Mesothelial cell of epicardium (in vitro differentiated cells): ENCODE data around the gene KCNH1. TPM values are rescaled to one million over a fixed set of nuclear protein-coding genes. Genes with fewer than 3 reads are reported as not detected.
"Not testable (repeated sequence)": the region's sequence is repeated elsewhere in the genome, so short reads cannot be mapped to it uniquely, and the experiment has no call there.

ENCODE experiments used
- DNase-seq, 2 experiments: peaks; one replicate each; pipeline ENCODE4 v3.0.0; 2021; ENCODE audit warnings: low spot score in 2 of 2; ENCODE audit not compliant: unreplicated experiment in 2 of 2
- H3K27ac Mint-ChIP-seq: 2 replicates; pipeline ENCODE4 v1.8.0; 2021; ENCODE audit warnings: mixed read lengths
- H3K27me3 Mint-ChIP-seq: 2 replicates; pipeline ENCODE4 v1.8.0; 2021; ENCODE audit warnings: low read depth, mixed read lengths
- H3K36me3 Mint-ChIP-seq: 2 replicates; pipeline ENCODE4 v1.8.0; 2021; ENCODE audit warnings: mixed read lengths
- H3K4me1 Mint-ChIP-seq: 2 replicates; pipeline ENCODE4 v1.8.0; 2021; ENCODE audit warnings: mixed read lengths
- H3K4me3 Mint-ChIP-seq: 2 replicates; pipeline ENCODE4 v1.8.0; 2021; ENCODE audit warnings: mild to moderate bottlenecking, moderate library complexity, mixed read lengths
- H3K9me3 Mint-ChIP-seq: 2 replicates; pipeline ENCODE4 v1.8.0; 2021; ENCODE audit warnings: mixed read lengths
- total RNA-seq: library from RNA; stranded (reverse); gene quantifications from 3 replicates; pipeline ENCODE4 v1.2.1, GENCODE V29; 2021
- TF ChIP-seq, protein P1 (sequence below): fragments of 200-600 bp; sonication (generic); IDR thresholded peaks from one replicate; pipeline ENCODE4 v1.5.0; 2021; ENCODE audit warnings: antibody characterized with exemption; ENCODE audit not compliant: unreplicated experiment

KCNH1 gene
- total RNA-seq, 1 donor from 2014 or later, result 0.34 TPM

DNA sequence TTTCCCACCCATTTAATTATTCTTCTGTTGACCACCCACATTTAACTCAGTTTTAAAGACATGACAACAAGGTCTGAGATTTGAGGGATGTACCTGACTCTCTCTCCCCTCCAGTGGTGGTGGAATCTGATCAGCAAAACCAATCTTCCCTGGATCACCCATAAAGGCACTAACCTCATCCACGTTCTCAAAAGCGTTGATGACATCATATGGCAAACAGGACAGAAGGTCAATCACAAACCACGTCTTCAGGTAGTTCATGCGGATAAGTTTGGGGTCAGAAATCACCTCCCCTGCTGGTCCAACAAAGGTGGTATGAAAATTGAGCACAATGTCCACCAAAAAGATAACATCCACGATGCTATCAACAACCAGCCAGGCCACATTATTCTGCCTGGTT, 115.3 kb downstream of the KCNH1 start:
- no peak overlapping the region for H3K27ac Mint-ChIP-seq
- no peaks in the 10 kb centered on the region for H3K36me3 Mint-ChIP-seq
- DNase-seq, result no peak
- H3K27me3 Mint-ChIP-seq, result peaks cover 43% of the 10 kb centered on the region
- peaks cover 8% of the 10 kb centered on the region for H3K9me3 Mint-ChIP-seq
- H3K4me3 Mint-ChIP-seq, result no peak overlapping the region
- TF ChIP-seq, protein P1, sequence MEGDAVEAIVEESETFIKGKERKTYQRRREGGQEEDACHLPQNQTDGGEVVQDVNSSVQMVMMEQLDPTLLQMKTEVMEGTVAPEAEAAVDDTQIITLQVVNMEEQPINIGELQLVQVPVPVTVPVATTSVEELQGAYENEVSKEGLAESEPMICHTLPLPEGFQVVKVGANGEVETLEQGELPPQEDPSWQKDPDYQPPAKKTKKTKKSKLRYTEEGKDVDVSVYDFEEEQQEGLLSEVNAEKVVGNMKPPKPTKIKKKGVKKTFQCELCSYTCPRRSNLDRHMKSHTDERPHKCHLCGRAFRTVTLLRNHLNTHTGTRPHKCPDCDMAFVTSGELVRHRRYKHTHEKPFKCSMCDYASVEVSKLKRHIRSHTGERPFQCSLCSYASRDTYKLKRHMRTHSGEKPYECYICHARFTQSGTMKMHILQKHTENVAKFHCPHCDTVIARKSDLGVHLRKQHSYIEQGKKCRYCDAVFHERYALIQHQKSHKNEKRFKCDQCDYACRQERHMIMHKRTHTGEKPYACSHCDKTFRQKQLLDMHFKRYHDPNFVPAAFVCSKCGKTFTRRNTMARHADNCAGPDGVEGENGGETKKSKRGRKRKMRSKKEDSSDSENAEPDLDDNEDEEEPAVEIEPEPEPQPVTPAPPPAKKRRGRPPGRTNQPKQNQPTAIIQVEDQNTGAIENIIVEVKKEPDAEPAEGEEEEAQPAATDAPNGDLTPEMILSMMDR, result no peak
- H3K4me1 Mint-ChIP-seq, result peaks cover 14% of the 10 kb centered on the region

- TF ChIP-seq, protein P1, result no peak
- no peak overlapping the region for H3K27ac Mint-ChIP-seq
- peaks cover 57% of the 10 kb centered on the region for H3K27me3 Mint-ChIP-seq
- no peak for DNase-seq
- H3K36me3 Mint-ChIP-seq, result no peaks in the 10 kb centered on the region
- no peak overlapping the region for H3K4me3 Mint-ChIP-seq
- peaks cover 5% of the 10 kb centered on the region for H3K9me3 Mint-ChIP-seq
- peaks cover 14% of the 10 kb centered on the region for H3K4me1 Mint-ChIP-seq
These were observed 116.8 kb downstream of the KCNH1 start for GRCh38 chr1:211017075-211017718.

DNA sequence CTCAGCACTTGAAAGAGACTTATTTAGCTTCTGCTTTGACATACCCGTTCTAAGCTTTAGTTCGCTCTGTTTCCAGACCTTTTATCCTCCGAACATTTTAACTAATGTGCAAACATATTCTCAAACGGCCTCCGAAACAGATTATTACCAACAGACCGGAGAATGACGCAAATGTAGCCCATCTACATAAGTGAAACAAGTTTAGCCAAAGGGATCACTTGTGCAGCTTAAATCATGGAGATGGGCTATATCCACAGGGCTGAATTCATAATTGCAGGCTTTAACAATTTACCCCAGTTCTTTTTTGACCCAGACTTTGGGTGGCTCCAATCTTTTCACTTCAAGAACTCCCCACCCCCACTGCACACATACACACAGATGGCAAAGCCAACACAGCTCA, 119.7 kb downstream of the KCNH1 start:
- no peak overlapping the region for H3K4me3 Mint-ChIP-seq
- DNase-seq, result no peak
- H3K27me3 Mint-ChIP-seq, result peaks cover 58% of the 10 kb centered on the region
- no peaks in the 10 kb centered on the region for H3K36me3 Mint-ChIP-seq
- TF ChIP-seq, protein P1, result no peak
- no peak overlapping the region for H3K27ac Mint-ChIP-seq
- H3K4me1 Mint-ChIP-seq, result peaks cover 14% of the 10 kb centered on the region
- H3K9me3 Mint-ChIP-seq, result peaks cover 3% of the 10 kb centered on the region

DNA sequence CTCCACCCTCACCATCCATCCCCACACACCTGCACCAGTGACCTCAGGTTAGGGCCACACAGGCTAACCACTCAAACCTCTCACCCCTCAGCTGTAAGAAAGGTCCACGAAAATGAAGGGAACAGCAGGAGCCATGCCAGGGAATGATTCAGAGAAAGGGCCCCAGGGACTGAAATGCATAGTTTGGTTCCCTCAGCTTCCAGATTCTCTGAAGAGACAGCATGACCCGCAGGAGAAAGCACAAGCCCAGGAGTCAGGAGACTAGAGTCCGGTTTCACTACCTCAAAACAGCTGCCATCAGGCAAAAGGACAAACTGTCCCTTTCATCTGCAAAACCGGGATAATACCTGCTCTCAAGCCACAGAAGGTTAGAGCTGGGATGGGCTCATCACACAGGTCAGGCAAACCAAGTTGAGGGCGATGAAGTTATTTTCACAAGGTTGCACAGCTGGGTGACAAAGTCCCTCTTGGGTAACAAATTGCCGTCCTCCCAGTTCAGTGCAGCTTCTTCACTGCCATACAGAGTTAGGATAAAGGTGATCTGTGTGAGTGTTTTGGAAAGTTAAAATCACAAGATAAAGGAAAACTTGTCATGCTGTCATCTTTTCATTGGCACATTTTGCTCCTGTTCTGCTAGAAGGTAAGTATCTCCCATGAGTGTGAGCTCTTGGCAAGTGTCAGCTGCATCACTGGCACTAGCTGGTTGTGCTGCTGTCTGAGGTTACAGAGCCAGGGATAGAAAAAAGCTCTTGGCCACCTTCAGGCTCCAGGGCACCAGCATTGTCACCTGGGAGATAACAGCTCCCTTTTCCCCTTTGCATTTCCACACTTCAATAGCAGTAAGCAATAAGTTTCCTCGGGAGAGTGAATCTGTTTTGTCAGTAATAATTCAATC, 120.4 kb downstream of the KCNH1 start:
- Mint-ChIP-seq H3K4me1 (peaks cover 14% of the 10 kb centered on the region), H3K9me3 (peaks cover 3% of the 10 kb centered on the region), H3K27ac (no peak overlapping the region), H3K36me3 (no peaks in the 10 kb centered on the region), H3K27me3 (peaks cover 58% of the 10 kb centered on the region), H3K4me3 (no peak overlapping the region)
- TF ChIP-seq, protein P1, result no peak
- DNase-seq, result no peak

DNA sequence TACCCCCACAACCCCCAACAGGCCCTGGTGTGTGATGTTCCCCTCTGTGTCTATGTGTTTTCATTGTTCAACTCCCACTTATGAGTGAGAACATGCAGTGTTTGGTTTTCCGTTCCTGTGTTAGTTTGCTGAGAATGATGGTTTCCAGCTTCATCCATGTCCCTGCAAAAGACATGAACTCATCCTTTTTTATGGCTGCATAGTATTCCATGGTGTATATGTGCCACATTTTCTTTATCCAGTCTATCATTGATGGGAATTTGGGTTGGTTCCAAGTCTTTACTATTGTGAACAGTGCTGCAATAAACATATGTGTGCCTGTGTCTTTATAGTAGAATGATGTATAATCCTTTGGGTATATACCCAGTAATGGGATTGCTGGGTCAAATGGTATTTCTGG, 122.8 kb downstream of the KCNH1 start:
- peaks cover 66% of the 10 kb centered on the region for H3K27me3 Mint-ChIP-seq
- DNase-seq, H3K9me3 Mint-ChIP-seq, H3K4me1 Mint-ChIP-seq, H3K4me3 Mint-ChIP-seq, H3K36me3 Mint-ChIP-seq, H3K27ac Mint-ChIP-seq: not testable (repeated sequence)

DNA sequence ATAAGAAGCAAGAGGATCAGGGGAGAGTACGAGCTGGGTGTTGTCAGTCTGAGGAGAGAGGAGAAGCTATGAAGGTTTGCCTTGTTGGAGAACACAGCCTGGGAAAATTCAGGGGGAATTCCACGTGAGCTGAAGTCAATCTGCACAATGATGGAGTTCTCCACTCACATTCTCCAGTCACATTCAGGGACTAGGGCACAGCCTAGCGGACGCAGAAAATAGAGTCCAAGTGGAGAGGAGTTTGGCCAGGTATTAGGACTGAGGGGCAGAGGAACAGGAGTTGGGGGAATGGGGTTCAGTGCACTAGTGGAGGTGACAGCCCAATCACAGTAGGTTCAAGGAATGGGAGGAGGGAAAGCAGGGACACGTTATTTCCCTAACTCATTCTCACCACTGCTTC, 124.0 kb downstream of the KCNH1 start:
- Mint-ChIP-seq H3K4me3 (no peak overlapping the region), H3K27me3 (peaks cover 56% of the 10 kb centered on the region), H3K27ac (no peak overlapping the region), H3K4me1 (no peaks in the 10 kb centered on the region), H3K9me3 (peaks cover 3% of the 10 kb centered on the region), H3K36me3 (no peaks in the 10 kb centered on the region)
- no peak for DNase-seq
- TF ChIP-seq, protein P1, result no peak
